Spleen (tissue), 11 donors: ENCODE data around the gene NRG3. TPM values are rescaled to one million over a fixed set of nuclear protein-coding genes. Genes with fewer than 3 reads are reported as not detected.

ENCODE experiments used
- DNase-seq: peaks from one replicate; pipeline ENCODE4 v3.0.0-alpha.2; 2020
- H3K27ac ChIP-seq, 8 donors: fragments of 200-600 bp; sonication (generic) in 7 of 8; 1 replicate in 4 of 8; 2 replicates in 4 of 8; pipeline versions ENCODE4 v1.5.0 to v1.8.0; 2016 to 2021; ENCODE audit warnings: inconsistent platforms in 4 of 8, mild to moderate bottlenecking in 4 of 8, moderate library complexity in 1 of 8
- H3K27me3 ChIP-seq, 7 donors: fragments of 200-600 bp; sonication (generic) in 6 of 7; replicated peaks in 1 of 7; 1 replicate in 4 of 7; 2 replicates in 3 of 7; pipeline versions ENCODE4 v1.5.0 to v1.8.0; 2016 to 2021; ENCODE audit warnings: inconsistent platforms in 3 of 7, mild to moderate bottlenecking in 1 of 7
- H3K36me3 ChIP-seq, 6 donors: fragments of 200-600 bp; sonication (generic) in 5 of 6; 1 replicate in 4 of 6; 2 replicates in 2 of 6; pipeline versions ENCODE4 v1.5.0 to v1.8.0; 2016 to 2021; ENCODE audit warnings: inconsistent platforms in 2 of 6
- H3K4me1 ChIP-seq, 6 donors: fragments of 200-600 bp; sonication (generic) in 5 of 6; 1 replicate in 3 of 6; 2 replicates in 3 of 6; pipeline versions ENCODE4 v1.5.0 to v1.8.0; 2016 to 2021; ENCODE audit warnings: inconsistent platforms in 3 of 6
- H3K4me3 ChIP-seq, 8 donors: fragments of 200-600 bp; sonication (generic) in 7 of 8; 1 replicate in 4 of 8; 2 replicates in 4 of 8; pipeline versions ENCODE4 v1.5.0 to v1.8.0; 2016 to 2021; ENCODE audit warnings: inconsistent platforms in 4 of 8, mild to moderate bottlenecking in 4 of 8, moderate library complexity in 2 of 8
- H3K9me3 ChIP-seq, 8 donors: fragments of 200-600 bp; sonication (generic) in 7 of 8; 1 replicate in 4 of 8; 2 replicates in 4 of 8; pipeline versions ENCODE4 v1.5.0 to v1.8.0; 2016 to 2021; ENCODE audit warnings: inconsistent platforms in 4 of 8
- CTCF ChIP-seq, 11 experiments: fragments of 200-600 bp in 7 of 11; fragments of 450-650 bp in 4 of 11; sonication (generic) in 4 of 11; IDR thresholded peaks in 8 of 11; conservative IDR thresholded peaks in 3 of 11; 1 replicate in 7 of 11; 2 replicates in 4 of 11; pipeline versions ENCODE4 v1.4.0 to v1.8.0; 2016 to 2021; ENCODE audit warnings: antibody characterized with exemption in 11 of 11, inconsistent platforms in 4 of 11, mild to moderate bottlenecking in 1 of 11
- POLR2A ChIP-seq, 3 donors: fragments of 450-650 bp; IDR thresholded peaks; one replicate each; pipeline ENCODE4 v1.5.1; 2017; ENCODE audit warnings: antibody characterized with exemption in 3 of 3, mild to moderate bottlenecking in 1 of 3
- POLR2AphosphoS5 ChIP-seq, 3 donors: sonication (generic); formaldehyde crosslinking; IDR thresholded peaks; one replicate each; pipeline ENCODE4 v1.5.1; 2017; ENCODE audit warnings: antibody characterized with exemption in 3 of 3
- WGBS, 5 donors: extraction: QIAGEN DNeasy Blood & Tissue Kit in 3 of 5; methylation state at CpG; one replicate each; pipeline versions ENCODE4 v1.1.5 to v1.1.7; 2013 to 2018; 5-methylcytosine and 5-hydroxymethylcytosine counted together
- intact Hi-C: fragments of 100-400 bp; cut with DNase I; formaldehyde crosslinking; loops from one replicate; pipeline ENCODE4 v1.15.0; 2023; ENCODE audit warnings: low total_unique reads
- polyA plus RNA-seq, 3 donors: library from polyadenylated mRNA; stranded (reverse); fragments of 200-250 nt; gene quantifications; one replicate each; pipeline ENCODE4 v1.2.1, GENCODE V29; 2013
- total RNA-seq, 7 donors: library from RNA; depleted of rRNA in 3 of 7; stranded (reverse); fragments of >200 nt in 3 of 7; fragmentation: NEBNext Ultra II Directional in 4 of 7; extraction: Animal tissue kit (Norgen Biotek cat#: 25700) in 4 of 7; gene quantifications; one replicate each; pipeline versions ENCODE4 v1.1.0 to v1.2.1, GENCODE V29; 2016 to 2021
- donor health status: healthy with polysubstance abuse.
- donor health status: DM: no; HTN: no; CAD: no; lungs with moderate emphysema.
- donor health status: DM: no; HTN: no; CAD: no.
- donor health status: Bipolar disorder and iron deficiency.
- donor health status: healthy.
- donor health status: DM: no; HTN: no; CAD: no.
- donor health status: DM: yes; HTN: yes; CAD: no.

The NRG3 gene
- total and polyA plus RNA-seq, 10 donors = 0.10 to 0.22 (median 0.21) TPM; not detected in 7

DNA sequence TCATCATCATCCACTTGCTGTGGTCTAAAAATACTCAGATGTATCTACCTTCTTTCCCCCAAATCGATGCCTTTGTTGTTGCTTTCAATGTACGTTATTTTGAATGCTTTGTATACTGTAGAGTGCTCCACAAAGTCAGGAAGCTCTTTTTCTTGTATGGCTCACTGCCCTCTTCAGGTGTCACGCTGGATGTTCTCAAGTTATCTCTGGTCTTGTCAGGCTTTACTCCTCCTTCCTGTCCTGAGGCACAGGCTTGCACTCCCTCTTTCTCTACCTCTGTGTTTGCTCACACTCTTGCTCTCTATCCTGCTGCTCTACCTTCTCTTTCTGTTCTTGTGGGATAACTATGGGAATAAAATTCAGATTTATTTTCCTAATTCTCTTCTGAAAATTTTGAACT is 381.3 kb downstream of the NRG3 start:
- Histone ChIP-seq H3K9me3 (peaks cover 0 to 4% (median 0%) of the 10 kb centered on the region in 8 donors), H3K4me3 (no peak overlapping the region), H3K4me1 (no peaks in the 10 kb centered on the region), H3K27ac (no peak overlapping the region), H3K36me3 (no peaks in the 10 kb centered on the region), H3K27me3 (no peaks in the 10 kb centered on the region)
- 63 to 85% (median 68%) methylated on average over 3 of the region's 3 CpGs for WGBS, 5 donors
- DNase-seq = no peak
- intact Hi-C loops = no loop called here
- TF ChIP-seq POLR2A (IDR thresholded peaks at IDR 0.05) = no peak
- no peak for TF ChIP-seq POLR2AphosphoS5 (IDR thresholded peaks at IDR 0.05)
- TF ChIP-seq CTCF (IDR thresholded peaks at IDR 0.05 in 8 of 11, conservative IDR thresholded peaks at IDR 0.05 in 3 of 11) = no peak

DNA sequence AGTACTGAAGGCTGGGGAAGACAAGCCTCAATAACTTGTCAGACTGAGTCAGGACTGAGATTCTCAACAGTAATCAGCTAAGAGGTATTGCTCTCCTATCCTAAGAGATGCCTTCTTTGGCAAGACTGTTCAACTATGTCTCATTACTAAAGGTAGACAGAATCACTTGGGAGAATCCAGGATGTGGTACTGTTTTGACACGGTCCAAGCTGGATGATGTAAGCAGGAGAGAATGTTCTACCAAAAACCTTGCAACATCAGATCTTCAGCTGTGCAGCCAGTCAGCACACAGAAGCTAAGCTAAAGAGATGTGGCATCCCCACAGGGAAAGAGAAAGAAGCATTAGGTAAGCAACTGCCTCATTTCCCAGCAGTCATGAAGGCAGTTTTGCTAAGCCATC is 391.4 kb downstream of the NRG3 start:
- Histone ChIP-seq H3K27ac (no peak overlapping the region), H3K36me3 (no peaks in the 10 kb centered on the region), H3K4me1 (no peaks in the 10 kb centered on the region), H3K27me3 (no peaks in the 10 kb centered on the region), H3K4me3 (no peak overlapping the region), H3K9me3 (peaks cover 0 to 5% (median 0%) of the 10 kb centered on the region in 8 donors)
- no peak for DNase-seq
- no peak for TF ChIP-seq CTCF (IDR thresholded peaks at IDR 0.05 in 8 of 11, conservative IDR thresholded peaks at IDR 0.05 in 3 of 11)
- 56 to 82% (median 62%) methylated on average over 1 of the region's 1 CpG for WGBS, 5 donors
- intact Hi-C loops = no loop called here

DNA sequence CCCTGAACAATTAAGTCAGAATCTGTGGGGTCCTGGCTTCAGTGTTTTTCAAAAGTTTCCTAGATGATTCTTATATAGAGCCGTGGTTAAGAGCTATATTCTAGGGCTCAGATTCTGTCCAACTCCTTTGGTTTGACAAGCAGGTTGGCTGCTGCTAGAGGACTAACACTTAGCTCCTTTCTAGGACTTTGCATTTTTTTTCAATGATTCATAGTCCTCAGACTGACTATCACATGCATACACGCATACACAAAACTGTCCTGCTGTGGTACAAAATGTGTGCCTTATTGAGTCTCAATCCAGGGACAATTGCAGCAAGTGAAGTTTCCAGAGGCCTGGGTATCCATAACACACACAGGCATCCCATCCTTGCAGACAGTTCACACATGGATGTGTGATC is 392.0 kb downstream of the NRG3 start:
- Histone ChIP-seq H3K4me3 (no peak overlapping the region), H3K4me1 (no peaks in the 10 kb centered on the region), H3K27me3 (no peaks in the 10 kb centered on the region), H3K27ac (no peak overlapping the region), H3K9me3 (peaks cover 0 to 5% (median 0%) of the 10 kb centered on the region in 8 donors), H3K36me3 (no peaks in the 10 kb centered on the region)
- WGBS, 5 donors = 74 to 86% (median 80%) methylated on average over 2 of the region's 2 CpGs
- intact Hi-C loops = no loop called here
- DNase-seq = no peak
- TF ChIP-seq POLR2A (IDR thresholded peaks at IDR 0.05) (no peak), POLR2AphosphoS5 (IDR thresholded peaks at IDR 0.05) (no peak), CTCF (IDR thresholded peaks at IDR 0.05 in 8 of 11, conservative IDR thresholded peaks at IDR 0.05 in 3 of 11) (no peak)

DNA sequence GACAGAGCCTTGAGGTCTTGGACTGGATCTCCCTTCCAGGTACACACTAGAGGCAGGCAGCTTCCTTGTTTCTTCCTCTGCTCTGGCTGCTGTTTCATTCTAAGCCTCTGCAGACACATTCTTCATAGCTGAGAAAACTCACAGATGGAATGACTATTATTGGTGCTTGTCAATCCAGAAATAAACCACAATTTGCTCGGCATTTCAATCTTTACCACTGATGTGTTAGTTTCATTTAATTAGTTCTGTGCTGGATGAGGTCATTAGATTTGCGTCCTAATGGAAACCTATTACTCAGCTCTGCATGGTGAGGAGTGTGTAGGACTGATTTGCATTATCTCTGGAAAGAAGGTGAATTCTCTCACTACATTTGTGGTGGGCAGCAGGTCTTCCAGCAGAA is 392.5 kb downstream of the NRG3 start:
- Histone ChIP-seq H3K27me3 (no peaks in the 10 kb centered on the region), H3K9me3 (peaks cover 0 to 5% (median 0%) of the 10 kb centered on the region in 8 donors), H3K4me3 (no peak overlapping the region), H3K36me3 (no peaks in the 10 kb centered on the region), H3K4me1 (no peaks in the 10 kb centered on the region), H3K27ac (no peak overlapping the region)
- intact Hi-C loops = no loop called here
- no peak for DNase-seq
- WGBS, 5 donors = 77 to 83% (median 81%) methylated on average over 2 of the region's 2 CpGs
- TF ChIP-seq CTCF (IDR thresholded peaks at IDR 0.05 in 8 of 11, conservative IDR thresholded peaks at IDR 0.05 in 3 of 11) = no peak
- no peak for TF ChIP-seq POLR2AphosphoS5 (IDR thresholded peaks at IDR 0.05)
- no peak for TF ChIP-seq POLR2A (IDR thresholded peaks at IDR 0.05)
